PC-3 (cell line): ENCODE measurements around the gene TMEM178B. TPM values are rescaled to one million over a fixed set of nuclear protein-coding genes. Genes with fewer than 3 reads are reported as not detected.

Source experiments
- ATAC-seq: fragments of 200-7000 bp; cut with Tn5 transposase; 2 replicates; pipeline ENCODE4 v1.9.1; 2020; ENCODE audit warnings: mild to moderate bottlenecking, moderate library complexity
- BruUV-seq: library from RNA; stranded (reverse); fragments of 400-500 nt; replicated peaks from 2 replicates; lab custom pipeline; 2021; lab: Mats Ljungman, UMichigan
- CTCF ChIA-PET: fragments of 300-600 bp; sonication (Branson Sonifier 250); formaldehyde crosslinking; loops from one replicate; lab custom pipeline; 2022; ENCODE audit warnings: antibody characterized with exemption; lab: Charles Lee
- POLR2A ChIA-PET: fragments of 300-600 bp; sonication (Branson Sonifier 250); formaldehyde crosslinking; loops from one replicate; lab custom pipeline; 2022; ENCODE audit warnings: antibody characterized with exemption; ENCODE audit not compliant: unreplicated experiment; lab: Charles Lee
- DNase-seq: peaks from one replicate; pipeline ENCODE4 v3.0.0-alpha.2; 2015
- H2AFZ ChIP-seq: fragments of 300-600 bp; sonication (generic); 2 replicates; pipeline ENCODE4 v1.6.0; 2016; ENCODE audit warnings: antibody characterized with exemption, low read length
- H3F3A ChIP-seq: fragments of 300-600 bp; sonication (generic); one replicate; pipeline ENCODE4 v1.6.0; 2017; ENCODE audit warnings: antibody characterized with exemption, low read length, control low read depth, mild to moderate bottlenecking; ENCODE audit not compliant: unreplicated experiment
- H3K27ac ChIP-seq: fragments of 300-600 bp; sonication (generic); 2 replicates; pipeline ENCODE4 v1.5.1; 2016; ENCODE audit warnings: mild to moderate bottlenecking, low read length
- H3K27me3 ChIP-seq: fragments of 300-600 bp; sonication (generic); 2 replicates; pipeline ENCODE4 v1.6.1; 2016; ENCODE audit warnings: low read length, mixed read lengths
- H3K36me3 ChIP-seq: fragments of 300-600 bp; sonication (generic); 2 replicates; pipeline ENCODE4 v1.6.1; 2016; ENCODE audit warnings: low read depth, mixed run types, low read length, mixed read lengths
- H3K4me1 ChIP-seq: fragments of 300-600 bp; sonication (generic); 2 replicates; pipeline ENCODE4 v1.5.1; 2016; ENCODE audit warnings: low read length; ENCODE audit not compliant: insufficient read depth
- H3K4me2 ChIP-seq: fragments of 300-600 bp; sonication (generic); 2 replicates; pipeline ENCODE4 v1.6.0; 2016; ENCODE audit warnings: low read length
- H3K4me3 ChIP-seq: fragments of 300-600 bp; sonication (generic); 2 replicates; pipeline ENCODE4 v1.5.1; 2016; ENCODE audit warnings: mild to moderate bottlenecking, low read length, mixed read lengths
- H3K79me2 ChIP-seq: fragments of 300-600 bp; sonication (generic); 2 replicates; pipeline ENCODE4 v1.6.1; 2017; ENCODE audit warnings: low read length, mixed read lengths
- H3K9ac ChIP-seq: fragments of 300-600 bp; sonication (generic); 2 replicates; pipeline ENCODE4 v1.6.0; 2016; ENCODE audit warnings: mild to moderate bottlenecking, low read length
- H3K9me2 ChIP-seq: fragments of 300-600 bp; sonication (generic); replicated peaks from 2 replicates; pipeline ENCODE4 v1.6.1; 2016; ENCODE audit warnings: mixed run types, low read length, mixed read lengths
- H3K9me3 ChIP-seq: fragments of 300-600 bp; sonication (generic); 2 replicates; pipeline ENCODE4 v1.6.1; 2016; ENCODE audit warnings: low read length, mixed read lengths
- H4K20me1 ChIP-seq: fragments of 300-600 bp; sonication (generic); 2 replicates; pipeline ENCODE4 v1.6.1; 2016; ENCODE audit warnings: low read length, mixed read lengths
- EZH2 ChIP-seq: fragments of 300-600 bp; sonication (generic); IDR thresholded peaks from one replicate; pipeline ENCODE4 v1.6.1; 2017; ENCODE audit warnings: antibody characterized with exemption, mild to moderate bottlenecking, low read length; ENCODE audit not compliant: unreplicated experiment
- EZH2phosphoT487 ChIP-seq: fragments of 300-600 bp; sonication (generic); IDR thresholded peaks from 2 replicates; pipeline ENCODE4 v1.6.1; 2018; ENCODE audit warnings: mild to moderate bottlenecking, antibody characterized with exemption, low read length, borderline replicate concordance
- intact Hi-C: fragments of 100-400 bp; cut with micrococcal nuclease; formaldehyde crosslinking; loops from 2 replicates; pipeline ENCODE4 v1.9.0; 2023
- total RNA-seq: library from RNA; depleted of rRNA; stranded (reverse); fragments of >200 nt; gene quantifications from 2 replicates; pipeline ENCODE4 v1.2.3, GENCODE V29; 2014
- TF ChIP-seq, protein P1 (sequence below): fragments of 300-600 bp; sonication (generic); conservative IDR thresholded peaks from 2 replicates; pipeline ENCODE4 v1.5.1; 2017; ENCODE audit warnings: antibody characterized with exemption, low read depth, mild to moderate bottlenecking, low read length

Gene TMEM178B
- total RNA-seq, 1 experiment from 2014 or later: 0.29 TPM

GRCh38 chr7:141464551-141464950 is 390.7 kb downstream of the TMEM178B start:
- no peaks in the 10 kb centered on the region for H3K9me3 ChIP-seq
- H3K4me2 ChIP-seq: no peak overlapping the region
- POLR2A ChIA-PET: no interaction called here
- no peaks in the 10 kb centered on the region for H4K20me1 ChIP-seq
- no peaks in the 10 kb centered on the region for H3K9me2 ChIP-seq
- no peak overlapping the region for H3K4me3 ChIP-seq
- no peaks in the 10 kb centered on the region for H3K36me3 ChIP-seq
- H2AFZ ChIP-seq: no peak overlapping the region
- no peak overlapping the region for H3K9ac ChIP-seq
- no peaks in the 10 kb centered on the region for H3F3A ChIP-seq
- CTCF ChIA-PET: no interaction called here
- TF ChIP-seq, protein P1, sequence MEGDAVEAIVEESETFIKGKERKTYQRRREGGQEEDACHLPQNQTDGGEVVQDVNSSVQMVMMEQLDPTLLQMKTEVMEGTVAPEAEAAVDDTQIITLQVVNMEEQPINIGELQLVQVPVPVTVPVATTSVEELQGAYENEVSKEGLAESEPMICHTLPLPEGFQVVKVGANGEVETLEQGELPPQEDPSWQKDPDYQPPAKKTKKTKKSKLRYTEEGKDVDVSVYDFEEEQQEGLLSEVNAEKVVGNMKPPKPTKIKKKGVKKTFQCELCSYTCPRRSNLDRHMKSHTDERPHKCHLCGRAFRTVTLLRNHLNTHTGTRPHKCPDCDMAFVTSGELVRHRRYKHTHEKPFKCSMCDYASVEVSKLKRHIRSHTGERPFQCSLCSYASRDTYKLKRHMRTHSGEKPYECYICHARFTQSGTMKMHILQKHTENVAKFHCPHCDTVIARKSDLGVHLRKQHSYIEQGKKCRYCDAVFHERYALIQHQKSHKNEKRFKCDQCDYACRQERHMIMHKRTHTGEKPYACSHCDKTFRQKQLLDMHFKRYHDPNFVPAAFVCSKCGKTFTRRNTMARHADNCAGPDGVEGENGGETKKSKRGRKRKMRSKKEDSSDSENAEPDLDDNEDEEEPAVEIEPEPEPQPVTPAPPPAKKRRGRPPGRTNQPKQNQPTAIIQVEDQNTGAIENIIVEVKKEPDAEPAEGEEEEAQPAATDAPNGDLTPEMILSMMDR: no peak
- TF ChIP-seq EZH2phosphoT487 (no peak), EZH2 (no peak)
- H3K27ac ChIP-seq: no peak overlapping the region
- H3K79me2 ChIP-seq: no peaks in the 10 kb centered on the region
- no peaks in the 10 kb centered on the region for H3K4me1 ChIP-seq
- DNase-seq: no peak
- no peak for ATAC-seq
- intact Hi-C loops: no loop called here
- peaks cover 44% of the 10 kb centered on the region for H3K27me3 ChIP-seq
- BruUV-seq: no TSS peak

- BruUV-seq: no TSS peak
- TF ChIP-seq, protein P1: no peak
- no peak for TF ChIP-seq EZH2phosphoT487
- TF ChIP-seq EZH2: no peak
- POLR2A ChIA-PET: no interaction called here
- no peaks in the 10 kb centered on the region for H3K9me3 ChIP-seq
- H3F3A ChIP-seq: no peaks in the 10 kb centered on the region
- no peak overlapping the region for H3K9ac ChIP-seq
- no peak overlapping the region for H3K4me2 ChIP-seq
- ATAC-seq (no peak), DNase-seq (no peak)
- no peaks in the 10 kb centered on the region for H3K79me2 ChIP-seq
- H3K4me1 ChIP-seq: no peaks in the 10 kb centered on the region
- H3K36me3 ChIP-seq: no peaks in the 10 kb centered on the region
- no peak overlapping the region for H3K27ac ChIP-seq
- no peak overlapping the region for H3K4me3 ChIP-seq
- CTCF ChIA-PET: no interaction called here
- no peaks in the 10 kb centered on the region for H3K9me2 ChIP-seq
- intact Hi-C loops: no loop called here
- no peak overlapping the region for H2AFZ ChIP-seq
- no peaks in the 10 kb centered on the region for H4K20me1 ChIP-seq
- H3K27me3 ChIP-seq: peaks cover 36% of the 10 kb centered on the region
Measured at GRCh38 chr7:141466151-141466904, 392.5 kb downstream of the TMEM178B start.

DNA sequence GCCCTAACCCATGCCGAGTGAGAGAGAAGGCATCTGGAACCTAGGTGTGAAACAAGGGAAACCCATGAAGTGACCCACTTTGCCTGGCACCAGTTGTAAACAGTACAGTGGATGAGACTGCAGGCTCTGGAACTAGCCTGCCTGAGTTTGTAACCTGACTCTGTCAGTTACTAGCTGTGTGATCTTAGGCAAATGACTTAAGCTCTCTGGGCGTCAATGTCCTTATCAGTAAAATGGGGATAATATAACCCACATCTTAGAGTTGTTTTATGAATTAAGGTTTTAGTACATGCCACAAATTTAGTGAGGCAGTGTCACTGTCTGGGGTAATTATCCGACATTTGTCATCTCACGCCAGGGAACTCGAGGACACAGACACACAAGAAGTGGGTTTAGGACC is 394.5 kb downstream of the TMEM178B start:
- peaks cover 40% of the 10 kb centered on the region for H3K27me3 ChIP-seq
- BruUV-seq: no TSS peak
- TF ChIP-seq, protein P1: no peak
- TF ChIP-seq EZH2phosphoT487 (no peak), EZH2 (no peak)
- H3K9ac ChIP-seq: no peak overlapping the region
- H3K4me1 ChIP-seq: no peaks in the 10 kb centered on the region
- H3K4me2 ChIP-seq: no peak overlapping the region
- ChIA-PET CTCF (no interaction called here), POLR2A (no interaction called here)
- ATAC-seq (no peak), DNase-seq (no peak)
- H3K9me2 ChIP-seq: no peaks in the 10 kb centered on the region
- no peaks in the 10 kb centered on the region for H3F3A ChIP-seq
- no peaks in the 10 kb centered on the region for H3K9me3 ChIP-seq
- H3K79me2 ChIP-seq: no peaks in the 10 kb centered on the region
- H3K36me3 ChIP-seq: no peaks in the 10 kb centered on the region
- intact Hi-C loops: no loop called here
- no peak overlapping the region for H2AFZ ChIP-seq
- H3K4me3 ChIP-seq: no peak overlapping the region
- no peak overlapping the region for H3K27ac ChIP-seq
- no peaks in the 10 kb centered on the region for H4K20me1 ChIP-seq
